Effector memory CD4-positive, alpha-beta T cell (primary cell): ENCODE measurements around the gene PDE7B.

Experiments
- DNase-seq, 3 donors: peaks; one replicate each; pipeline ENCODE4 v3.0.0-alpha.2; 2020
- H3K27ac ChIP-seq: 2 replicates; pipeline ENCODE4 v1.7.0; 2013; ENCODE audit warnings: mild to moderate bottlenecking, low read length, moderate library complexity; ENCODE audit not compliant: insufficient read depth, poor library complexity, severe bottlenecking
- H3K27me3 ChIP-seq: replicated peaks from 2 replicates; pipeline ENCODE4 v1.7.0; 2013; ENCODE audit warnings: mild to moderate bottlenecking, low read length; ENCODE audit not compliant: insufficient read depth, control insufficient read depth, poor library complexity, severe bottlenecking
- H3K36me3 ChIP-seq: 2 replicates; pipeline ENCODE4 v1.7.0; 2013; ENCODE audit warnings: mild to moderate bottlenecking, low read length, moderate library complexity; ENCODE audit not compliant: control insufficient read depth, insufficient read depth
- H3K4me1 ChIP-seq: 2 replicates; pipeline ENCODE4 v1.7.0; 2013; ENCODE audit warnings: low read length, mild to moderate bottlenecking; ENCODE audit not compliant: control insufficient read depth, insufficient read depth, poor library complexity, severe bottlenecking
- H3K4me3 ChIP-seq: 2 replicates; pipeline ENCODE4 v1.7.0; 2013; ENCODE audit warnings: low read length, low read depth, mild to moderate bottlenecking; ENCODE audit not compliant: insufficient read depth, poor library complexity, severe bottlenecking
- H3K9me3 ChIP-seq: 2 replicates; pipeline ENCODE4 v1.7.0; 2013; ENCODE audit warnings: mild to moderate bottlenecking, low read length, moderate library complexity; ENCODE audit not compliant: control insufficient read depth

Gene PDE7B

GRCh38 chr6:135939208-135939591 is 87.7 kb downstream of the PDE7B start:
- H3K4me1 ChIP-seq = no peaks in the 10 kb centered on the region
- H3K27ac ChIP-seq = no peak overlapping the region
- no peaks in the 10 kb centered on the region for H3K27me3 ChIP-seq
- no peaks in the 10 kb centered on the region for H3K9me3 ChIP-seq
- H3K4me3 ChIP-seq = no peak overlapping the region
- H3K36me3 ChIP-seq = no peaks in the 10 kb centered on the region
- no peak for DNase-seq

GRCh38 chr6:135940616-135941167 is 89.2 kb downstream of the PDE7B start:
- H3K36me3 ChIP-seq = no peaks in the 10 kb centered on the region
- H3K4me1 ChIP-seq = no peaks in the 10 kb centered on the region
- H3K27me3 ChIP-seq = no peaks in the 10 kb centered on the region
- H3K9me3 ChIP-seq = no peaks in the 10 kb centered on the region
- no peak overlapping the region for H3K27ac ChIP-seq
- no peak for DNase-seq
- H3K4me3 ChIP-seq = no peak overlapping the region

DNA sequence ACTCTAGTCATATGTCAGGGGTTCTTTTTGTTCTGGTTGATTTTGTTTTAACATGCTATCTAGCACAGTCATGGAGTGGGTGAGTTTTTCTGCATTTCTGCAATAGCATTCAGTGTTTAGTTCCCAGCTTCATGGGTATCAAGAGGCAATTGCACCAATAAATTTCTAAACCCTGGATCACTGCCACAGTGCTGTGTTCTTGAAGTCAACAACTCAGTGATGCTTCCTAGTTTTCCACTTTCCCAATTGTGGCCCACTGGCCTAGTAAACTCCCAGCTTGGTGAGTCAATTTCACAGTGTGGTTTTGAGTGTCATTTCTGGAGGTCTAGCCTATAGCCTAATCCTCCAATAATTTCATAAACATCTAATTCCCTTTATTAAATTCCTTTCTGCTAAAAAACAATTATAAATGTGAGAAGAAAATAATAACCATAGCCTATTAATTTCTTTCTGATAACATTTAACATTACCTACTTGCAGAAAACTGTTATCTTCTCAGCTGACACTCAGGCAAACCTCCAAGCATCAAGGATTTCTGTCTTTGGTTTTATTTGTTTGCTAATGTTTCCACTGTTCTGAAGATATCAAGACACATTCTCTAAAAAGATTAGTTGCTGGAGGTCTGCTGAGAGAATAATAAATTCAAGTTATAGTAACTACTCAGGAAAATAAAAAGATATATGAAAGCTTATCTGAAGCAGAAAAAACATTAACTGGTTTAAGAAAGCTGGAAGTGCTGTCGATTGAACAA is 89.9 kb downstream of the PDE7B start:
- no peak overlapping the region for H3K27ac ChIP-seq
- no peak overlapping the region for H3K4me3 ChIP-seq
- no peaks in the 10 kb centered on the region for H3K36me3 ChIP-seq
- no peak for DNase-seq
- no peaks in the 10 kb centered on the region for H3K27me3 ChIP-seq
- H3K4me1 ChIP-seq = no peaks in the 10 kb centered on the region
- H3K9me3 ChIP-seq = no peaks in the 10 kb centered on the region

GRCh38 chr6:135944120-135944519 is 92.6 kb downstream of the PDE7B start:
- Histone ChIP-seq H3K27me3 (no peaks in the 10 kb centered on the region), H3K27ac (no peak overlapping the region), H3K9me3 (no peaks in the 10 kb centered on the region), H3K36me3 (no peaks in the 10 kb centered on the region), H3K4me3 (no peak overlapping the region), H3K4me1 (no peaks in the 10 kb centered on the region)
- DNase-seq = no peak

DNA sequence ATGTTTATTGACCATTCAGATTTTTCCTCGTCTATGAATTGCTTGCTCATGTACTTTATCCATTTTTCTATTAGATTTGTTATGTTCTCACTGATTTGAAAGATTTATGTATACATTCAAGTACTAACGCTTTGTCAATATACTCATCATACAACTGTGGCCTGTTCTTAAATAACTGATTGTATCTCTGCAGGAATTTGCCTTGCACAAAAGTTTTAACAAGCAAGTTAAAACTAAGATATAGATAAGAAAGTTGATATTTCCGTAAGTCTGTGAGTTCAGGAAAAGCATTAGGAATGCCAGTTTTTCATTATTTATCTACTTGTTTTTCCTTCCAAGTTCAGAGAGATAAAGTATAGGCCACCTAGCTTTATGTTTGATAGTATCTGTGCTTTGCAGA is 95.2 kb downstream of the PDE7B start:
- H3K36me3 ChIP-seq = no peaks in the 10 kb centered on the region

GRCh38 chr6:135950669-135951068 is 99.2 kb downstream of the PDE7B start:
- no peaks in the 10 kb centered on the region for H3K36me3 ChIP-seq
- no peak overlapping the region for H3K4me3 ChIP-seq
- H3K4me1 ChIP-seq = no peaks in the 10 kb centered on the region
- no peak overlapping the region for H3K27ac ChIP-seq
- H3K27me3 ChIP-seq = no peaks in the 10 kb centered on the region
- no peaks in the 10 kb centered on the region for H3K9me3 ChIP-seq
- DNase-seq = no peak

More for the DNA sequence above, 95.2 kb downstream of the PDE7B start:
- no peaks in the 10 kb centered on the region for H3K4me1 ChIP-seq
- H3K4me3 ChIP-seq = no peak overlapping the region
- no peak for DNase-seq
- H3K27me3 ChIP-seq = no peaks in the 10 kb centered on the region
- no peaks in the 10 kb centered on the region for H3K9me3 ChIP-seq
- H3K27ac ChIP-seq = no peak overlapping the region

GRCh38 chr6:135951169-135951568 is 99.7 kb downstream of the PDE7B start:
- Histone ChIP-seq H3K27me3 (no peaks in the 10 kb centered on the region), H3K36me3 (no peaks in the 10 kb centered on the region), H3K4me1 (no peaks in the 10 kb centered on the region), H3K9me3 (no peaks in the 10 kb centered on the region), H3K4me3 (no peak overlapping the region), H3K27ac (no peak overlapping the region)
- no peak for DNase-seq

- Histone ChIP-seq H3K9me3 (no peaks in the 10 kb centered on the region), H3K4me3 (no peak overlapping the region), H3K27ac (no peak overlapping the region), H3K4me1 (no peaks in the 10 kb centered on the region), H3K27me3 (no peaks in the 10 kb centered on the region), H3K36me3 (no peaks in the 10 kb centered on the region)
- DNase-seq = no peak
These were observed 102.3 kb downstream of the PDE7B start for GRCh38 chr6:135953818-135954217.

DNA sequence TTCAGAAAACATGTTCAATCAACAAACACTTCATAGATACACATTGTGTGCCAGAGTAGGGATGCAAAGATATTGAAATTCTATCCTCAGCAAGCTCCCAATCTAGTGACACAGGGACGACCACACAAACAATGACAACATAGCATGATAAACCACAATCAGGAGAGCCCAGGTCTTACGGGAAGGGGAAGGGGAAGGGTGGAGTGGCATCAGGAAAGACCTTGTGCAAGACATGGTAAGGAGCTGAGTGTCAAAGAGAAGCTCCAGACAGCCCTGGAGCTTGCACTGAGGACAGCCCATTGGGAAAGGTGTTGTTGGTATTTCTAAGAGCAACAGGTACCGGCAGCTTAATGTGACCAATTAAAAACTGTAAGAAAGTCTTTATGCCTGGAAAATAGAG is 103.6 kb downstream of the PDE7B start:
- DNase-seq = no peak
- H3K27ac ChIP-seq = no peak overlapping the region
- H3K36me3 ChIP-seq = no peaks in the 10 kb centered on the region
- no peaks in the 10 kb centered on the region for H3K27me3 ChIP-seq
- no peaks in the 10 kb centered on the region for H3K9me3 ChIP-seq
- no peak overlapping the region for H3K4me3 ChIP-seq
- H3K4me1 ChIP-seq = no peaks in the 10 kb centered on the region

DNA sequence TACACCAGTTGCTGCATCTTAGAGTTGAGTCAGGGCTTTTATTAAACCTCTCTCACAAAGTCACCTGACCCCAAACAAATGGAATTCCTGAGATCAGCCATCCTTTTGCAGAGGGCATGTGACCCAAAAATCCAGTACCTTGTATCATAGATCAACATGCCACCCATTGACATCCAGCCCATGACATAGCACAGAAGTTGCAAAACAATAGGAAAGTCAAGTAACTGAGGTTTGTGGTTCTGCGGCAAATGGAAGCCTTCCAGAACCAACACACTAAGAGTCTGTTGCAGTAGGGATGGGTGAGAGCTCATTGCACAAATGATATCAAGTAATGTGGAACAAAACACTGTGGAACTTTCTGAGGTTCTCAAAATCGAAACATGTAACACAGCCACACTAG is 111.2 kb downstream of the PDE7B start:
- DNase-seq = no peak
- Histone ChIP-seq H3K27me3 (no peaks in the 10 kb centered on the region), H3K4me3 (no peak overlapping the region), H3K4me1 (no peaks in the 10 kb centered on the region), H3K9me3 (no peaks in the 10 kb centered on the region), H3K27ac (no peak overlapping the region), H3K36me3 (no peaks in the 10 kb centered on the region)
